Measurements from ENCODE around the gene CACNA1E.

DNA sequence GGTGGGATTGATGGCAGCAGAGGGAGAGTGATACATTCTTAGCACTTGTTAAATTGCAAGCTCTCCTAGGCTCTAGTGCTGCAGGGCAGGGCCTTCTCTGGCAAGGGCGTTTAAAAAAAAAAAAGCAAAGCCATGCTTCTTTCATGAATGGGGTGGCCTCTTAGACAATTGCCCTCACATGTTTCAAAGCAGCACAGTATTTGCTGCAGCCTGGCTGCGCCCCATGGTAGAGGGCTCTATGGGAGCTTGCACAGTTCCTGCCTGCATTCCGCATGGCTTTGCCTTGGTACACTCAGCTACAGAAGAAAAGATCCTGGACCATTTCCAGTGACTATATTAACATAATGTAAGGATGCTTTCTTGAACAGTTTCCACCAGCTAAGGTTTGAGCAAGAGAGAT lies 311.0 kb downstream of the CACNA1E start:
- TF ChIP-seq, protein P1, sequence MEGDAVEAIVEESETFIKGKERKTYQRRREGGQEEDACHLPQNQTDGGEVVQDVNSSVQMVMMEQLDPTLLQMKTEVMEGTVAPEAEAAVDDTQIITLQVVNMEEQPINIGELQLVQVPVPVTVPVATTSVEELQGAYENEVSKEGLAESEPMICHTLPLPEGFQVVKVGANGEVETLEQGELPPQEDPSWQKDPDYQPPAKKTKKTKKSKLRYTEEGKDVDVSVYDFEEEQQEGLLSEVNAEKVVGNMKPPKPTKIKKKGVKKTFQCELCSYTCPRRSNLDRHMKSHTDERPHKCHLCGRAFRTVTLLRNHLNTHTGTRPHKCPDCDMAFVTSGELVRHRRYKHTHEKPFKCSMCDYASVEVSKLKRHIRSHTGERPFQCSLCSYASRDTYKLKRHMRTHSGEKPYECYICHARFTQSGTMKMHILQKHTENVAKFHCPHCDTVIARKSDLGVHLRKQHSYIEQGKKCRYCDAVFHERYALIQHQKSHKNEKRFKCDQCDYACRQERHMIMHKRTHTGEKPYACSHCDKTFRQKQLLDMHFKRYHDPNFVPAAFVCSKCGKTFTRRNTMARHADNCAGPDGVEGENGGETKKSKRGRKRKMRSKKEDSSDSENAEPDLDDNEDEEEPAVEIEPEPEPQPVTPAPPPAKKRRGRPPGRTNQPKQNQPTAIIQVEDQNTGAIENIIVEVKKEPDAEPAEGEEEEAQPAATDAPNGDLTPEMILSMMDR (IDR thresholded peaks at IDR 0.05 in 8 of 11, conservative IDR thresholded peaks at IDR 0.05 in 3 of 11): no peak
- TF ChIP-seq POLR2A (IDR thresholded peaks at IDR 0.05): no peak

Data from spleen (tissue), 7 donors.